Fibroblast of skin of right quadriceps (primary cell): ENCODE measurements around the gene HARS1.
"Not testable (repeated sequence)": the region's sequence is repeated elsewhere in the genome, so short reads cannot be mapped to it uniquely, and the experiment has no call there.

Experiments
- DNase-seq: peaks from one replicate; pipeline ENCODE4 v3.0.0-alpha.2; 2013

Gene HARS1, protein sequence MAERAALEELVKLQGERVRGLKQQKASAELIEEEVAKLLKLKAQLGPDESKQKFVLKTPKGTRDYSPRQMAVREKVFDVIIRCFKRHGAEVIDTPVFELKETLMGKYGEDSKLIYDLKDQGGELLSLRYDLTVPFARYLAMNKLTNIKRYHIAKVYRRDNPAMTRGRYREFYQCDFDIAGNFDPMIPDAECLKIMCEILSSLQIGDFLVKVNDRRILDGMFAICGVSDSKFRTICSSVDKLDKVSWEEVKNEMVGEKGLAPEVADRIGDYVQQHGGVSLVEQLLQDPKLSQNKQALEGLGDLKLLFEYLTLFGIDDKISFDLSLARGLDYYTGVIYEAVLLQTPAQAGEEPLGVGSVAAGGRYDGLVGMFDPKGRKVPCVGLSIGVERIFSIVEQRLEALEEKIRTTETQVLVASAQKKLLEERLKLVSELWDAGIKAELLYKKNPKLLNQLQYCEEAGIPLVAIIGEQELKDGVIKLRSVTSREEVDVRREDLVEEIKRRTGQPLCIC

DNA sequence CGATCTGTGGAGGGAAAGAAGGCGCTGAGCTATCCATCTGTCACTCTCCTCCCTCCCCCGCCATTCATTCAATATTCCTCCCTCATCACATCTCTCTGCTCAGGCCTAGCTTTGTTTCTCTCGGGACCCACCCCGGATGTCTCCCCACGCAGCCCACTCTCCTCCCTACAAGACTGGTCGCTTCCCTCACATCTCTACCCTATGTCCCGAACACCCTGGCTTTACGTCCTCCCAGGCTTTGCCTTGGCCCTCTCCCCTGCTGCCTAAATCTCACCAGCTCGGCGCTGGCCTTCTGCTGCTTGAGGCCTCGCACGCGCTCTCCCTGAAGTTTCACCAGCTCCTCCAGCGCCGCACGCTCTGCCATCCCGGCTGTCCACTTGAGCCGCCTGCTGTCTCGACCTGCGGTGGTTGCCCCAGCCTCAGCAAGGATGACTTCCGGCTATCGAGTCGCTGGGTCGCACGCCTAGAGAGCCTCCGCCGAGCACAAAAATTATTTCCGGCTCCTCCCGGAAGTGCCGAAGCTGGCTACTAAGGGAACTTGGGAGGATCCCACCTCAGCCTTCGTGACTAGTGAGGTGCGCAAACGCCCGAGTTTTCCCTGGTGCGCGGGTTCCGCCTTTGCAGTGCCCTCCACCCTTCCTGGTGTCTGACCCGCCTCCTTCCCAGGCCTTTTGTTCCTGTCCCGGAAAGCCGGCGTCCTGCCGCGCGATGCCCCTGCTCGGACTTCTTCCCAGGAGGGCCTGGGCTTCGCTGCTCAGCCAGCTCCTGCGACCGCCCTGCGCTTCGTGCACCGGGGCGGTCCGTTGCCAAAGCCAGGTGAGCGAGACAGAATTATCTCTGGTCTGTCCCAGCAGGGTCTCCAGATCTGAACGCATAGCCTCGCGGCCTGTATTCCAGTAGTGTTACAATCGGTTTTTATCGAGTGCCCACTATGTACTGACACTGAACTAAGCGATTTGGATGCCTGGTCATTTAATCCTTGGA lies at the start of gene HARS1, which contains the start of gene HARS2:
Gene HARS1, minus strand, starts transcription at position 430 of the 984 bp plus-strand sequence. Its CDS starts 66 bp downstream, at position 364.
Gene HARS2, plus strand, starts transcription at position 515 of the 984 bp plus-strand sequence. Its CDS starts 194 bp downstream, at position 709.
- DNase-seq, result peak; percentile 93

DNA sequence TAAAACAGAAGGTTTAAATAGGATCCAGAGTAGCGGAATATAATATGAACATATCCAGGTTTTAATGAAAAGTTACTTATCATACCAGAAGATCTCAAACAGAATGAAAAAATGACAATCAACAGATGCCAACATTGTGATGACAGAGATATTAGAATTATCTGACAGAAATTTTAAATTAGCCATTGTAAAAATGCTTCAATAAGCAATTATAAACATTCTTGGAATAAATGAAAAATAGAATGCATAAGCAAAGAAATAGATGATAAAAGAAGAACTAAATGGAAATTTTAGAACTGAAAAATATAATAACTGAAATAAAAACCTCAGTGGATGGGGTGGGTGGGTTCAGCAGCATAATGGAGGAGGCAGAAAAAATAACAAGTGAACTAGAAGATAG lies 46.3 kb upstream of the HARS1 start:
- DNase-seq, result no peak

DNA sequence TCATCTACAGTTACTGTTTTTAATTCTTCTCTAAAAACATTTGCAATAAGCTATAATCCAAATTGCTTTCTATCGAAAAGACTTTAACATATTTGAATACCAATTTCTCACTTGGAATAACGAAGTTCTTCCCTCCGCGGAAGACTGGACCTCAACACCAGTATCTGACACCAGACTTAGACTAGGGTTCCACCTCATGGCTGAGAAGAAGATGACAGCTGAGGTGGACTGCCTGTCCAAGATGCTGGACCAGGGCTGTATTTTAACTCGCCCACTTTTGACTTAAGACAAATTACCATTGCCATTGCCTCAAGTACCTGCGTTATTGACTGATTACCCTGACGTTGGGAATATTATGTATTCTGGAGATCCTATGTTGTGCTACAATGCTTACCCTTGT lies 43.2 kb upstream of the HARS1 start:
- no peak for DNase-seq

GRCh38 chr5:140733098-140733497 lies 41.9 kb upstream of the HARS1 start:
- no peak for DNase-seq

GRCh38 chr5:140725799-140726471 lies 34.8 kb upstream of the HARS1 start:
- peak; percentile 91 for DNase-seq

DNA sequence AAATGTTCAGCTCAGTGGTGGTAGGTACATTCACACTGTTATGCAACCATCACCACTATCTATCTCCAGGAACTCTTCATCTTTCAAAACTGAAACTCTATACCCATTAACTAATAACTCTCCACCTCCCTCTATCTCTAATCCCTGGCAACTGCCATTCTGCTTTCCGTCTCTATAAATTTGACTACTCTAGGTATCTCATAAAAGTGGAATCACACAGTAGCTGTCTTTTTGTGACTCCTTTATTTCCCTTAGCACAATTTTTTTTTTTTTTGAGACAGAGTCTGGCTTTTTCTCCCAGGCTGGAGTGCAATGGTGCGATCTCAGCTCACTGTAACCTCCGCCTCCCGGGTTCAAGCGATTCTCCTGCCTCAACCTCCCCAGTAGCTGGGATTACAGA lies 30.2 kb upstream of the HARS1 start:
- DNase-seq, result not testable (repeated sequence)

DNA sequence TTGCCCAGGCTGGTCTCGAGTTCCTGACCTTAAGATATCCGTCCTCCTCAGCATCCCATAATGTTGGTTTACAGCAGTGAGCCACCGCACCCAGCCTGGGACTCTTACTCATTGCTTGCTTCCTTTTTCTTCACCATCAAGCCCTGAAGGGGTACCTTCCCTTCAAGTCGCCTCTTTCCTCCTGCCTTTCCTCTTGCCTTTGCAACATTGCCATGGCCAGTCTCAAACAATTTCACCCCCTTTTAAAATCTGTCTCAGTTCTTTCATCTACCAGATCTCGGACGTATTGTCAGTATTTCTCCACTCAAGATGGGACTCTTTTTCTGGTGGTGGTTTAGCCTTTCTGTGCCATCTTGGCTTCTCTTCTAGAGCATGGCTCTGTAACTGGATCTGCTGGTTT lies 29.6 kb upstream of the HARS1 start:
- not testable (repeated sequence) for DNase-seq

GRCh38 chr5:140718266-140718592 lies 27.1 kb upstream of the HARS1 start:
- DNase-seq, result no peak

DNA sequence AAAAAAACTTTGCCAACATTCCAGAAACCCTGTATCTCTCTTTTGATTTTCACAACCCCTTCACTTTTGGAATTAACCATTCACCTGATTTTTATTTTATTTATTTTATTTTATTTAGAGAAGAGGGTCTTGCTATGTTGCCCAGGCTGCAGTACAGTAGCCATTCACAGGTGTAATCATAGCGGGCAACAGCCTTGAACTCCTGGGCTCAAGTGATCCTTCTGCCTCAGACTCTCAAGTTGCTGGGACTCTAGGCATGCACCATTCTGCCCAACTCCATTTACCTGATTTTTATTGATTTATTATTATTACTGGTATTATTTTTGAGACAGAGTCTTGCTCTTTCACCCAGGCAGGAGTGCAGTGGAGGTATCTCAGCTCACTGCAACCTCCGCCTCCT lies 25.1 kb upstream of the HARS1 start:
- DNase-seq, result not testable (repeated sequence)

DNA sequence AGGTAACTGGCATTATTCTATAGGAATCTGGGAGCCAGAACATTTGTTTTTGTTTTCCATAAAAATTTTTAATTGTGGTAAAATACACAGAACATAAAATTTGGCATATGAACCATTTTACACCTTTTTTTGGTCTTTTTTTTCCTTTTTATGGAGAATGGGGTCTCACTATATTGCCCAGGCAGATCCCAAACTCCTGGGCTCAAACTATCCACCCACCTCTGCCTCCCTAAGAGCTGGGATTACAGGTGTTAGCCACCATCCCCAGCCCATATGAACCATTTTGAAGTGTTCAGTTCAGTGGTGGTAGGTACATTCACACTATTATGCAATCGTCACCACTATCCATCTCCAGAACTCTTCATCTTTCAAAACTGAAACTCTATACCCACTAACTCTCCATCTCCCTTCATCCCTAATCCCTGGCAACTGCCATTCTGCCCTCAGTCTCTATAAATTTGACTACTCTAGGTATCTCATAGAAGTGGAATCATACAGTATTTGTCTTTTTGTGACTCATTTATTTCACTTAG lies 22.5 kb upstream of the HARS1 start:
- DNase-seq, result no peak

DNA sequence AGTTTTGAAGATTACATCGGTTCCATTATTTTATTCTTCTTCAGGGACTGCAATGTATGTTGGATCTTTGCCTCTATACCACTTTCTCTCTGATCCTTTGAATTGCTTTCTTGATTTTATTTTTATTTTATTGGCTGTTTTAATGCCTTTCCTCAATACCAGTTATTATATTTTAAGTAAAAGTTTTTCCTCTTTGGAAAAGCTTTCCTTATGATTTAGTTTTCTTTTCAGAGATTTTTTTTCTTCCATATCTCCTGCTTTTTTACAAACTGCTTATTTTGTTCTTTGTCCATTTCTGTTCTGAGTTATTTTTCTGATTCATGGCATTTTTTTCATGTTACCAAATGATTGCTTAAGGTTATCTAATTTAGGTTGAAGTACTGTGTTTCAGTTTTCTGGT lies 20.6 kb upstream of the HARS1 start:
- DNase-seq, result no peak

- peak; percentile 98 for DNase-seq
These were observed 19.9 kb upstream of the HARS1 start for GRCh38 chr5:140710899-140711552.

DNA sequence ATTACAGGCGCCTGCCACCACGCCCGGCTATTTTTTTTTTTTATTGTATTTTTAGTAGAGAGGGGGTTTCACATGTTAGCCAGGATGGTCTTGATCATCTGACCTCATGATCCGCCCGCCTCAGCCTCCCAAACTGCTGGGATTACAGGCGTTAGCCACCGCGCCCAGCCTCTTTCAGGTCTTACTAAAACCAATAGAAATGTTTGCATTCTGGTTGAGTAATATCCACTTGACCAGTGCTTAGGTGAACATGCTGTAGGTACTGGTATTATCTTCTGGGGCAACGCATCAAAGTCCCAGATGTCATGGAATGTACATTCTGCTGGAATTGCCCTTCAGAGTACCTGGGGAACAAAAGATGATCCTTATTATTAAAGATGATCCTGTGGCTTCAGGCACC lies 17.6 kb upstream of the HARS1 start:
- not testable (repeated sequence) for DNase-seq

DNA sequence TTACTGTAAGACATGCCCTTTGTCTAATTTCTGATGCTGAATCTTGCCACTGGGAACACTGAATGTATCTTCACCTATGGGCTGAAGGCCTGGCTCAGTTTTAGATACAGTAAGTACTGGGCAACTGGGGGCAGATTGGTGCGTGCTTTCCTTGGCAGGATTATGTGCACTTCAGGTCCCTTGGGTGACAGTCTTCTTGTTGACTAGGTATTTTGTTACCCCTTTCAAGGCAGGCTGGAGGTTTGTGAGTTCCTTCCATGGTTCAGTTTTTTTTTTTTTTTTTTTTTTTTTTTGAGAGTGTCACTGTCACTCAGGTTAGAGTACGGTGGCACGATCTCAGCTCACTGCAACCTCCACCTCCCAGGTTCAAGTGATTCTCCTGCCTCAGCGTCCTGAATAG lies 16.6 kb upstream of the HARS1 start:
- no peak for DNase-seq

GRCh38 chr5:140700177-140701144 lies 9.3 kb upstream of the HARS1 start, which contains the start of gene ZMAT2:
TSS of gene ZMAT2 (plus strand) at chr5:140700447. CDS start at chr5:140700461, 14 bp downstream.
- peak; percentile 97 for DNase-seq

DNA sequence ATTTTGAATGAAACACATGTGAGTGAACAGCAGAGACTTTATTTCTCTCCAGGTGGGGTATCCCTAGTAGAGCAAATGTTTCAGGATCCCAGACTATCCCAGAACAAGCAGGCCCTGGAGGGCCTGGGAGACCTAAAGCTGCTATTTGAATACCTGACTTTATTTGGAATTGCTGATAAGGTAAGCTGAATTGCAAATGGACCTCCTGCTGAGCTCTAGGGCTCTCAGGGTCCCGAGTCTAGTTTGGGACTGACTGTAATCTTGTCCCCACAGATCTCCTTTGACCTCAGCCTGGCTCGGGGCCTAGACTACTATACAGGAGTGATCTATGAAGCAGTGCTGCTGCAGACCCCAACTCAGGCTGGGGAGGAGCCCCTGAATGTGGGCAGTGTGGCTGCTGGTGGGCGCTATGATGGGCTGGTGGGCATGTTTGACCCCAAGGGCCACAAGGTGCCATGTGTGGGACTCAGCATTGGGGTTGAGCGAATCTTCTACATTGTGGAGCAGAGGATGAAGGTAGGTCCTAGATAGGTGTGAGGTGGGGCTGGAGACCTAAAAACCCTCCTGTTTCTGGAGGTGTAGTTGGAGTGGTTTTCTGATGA lies 5.8 kb upstream of the HARS1 start:
- no peak for DNase-seq

- no peak for DNase-seq
These were observed 3.1 kb upstream of the HARS1 start for GRCh38 chr5:140694276-140694675.

DNA sequence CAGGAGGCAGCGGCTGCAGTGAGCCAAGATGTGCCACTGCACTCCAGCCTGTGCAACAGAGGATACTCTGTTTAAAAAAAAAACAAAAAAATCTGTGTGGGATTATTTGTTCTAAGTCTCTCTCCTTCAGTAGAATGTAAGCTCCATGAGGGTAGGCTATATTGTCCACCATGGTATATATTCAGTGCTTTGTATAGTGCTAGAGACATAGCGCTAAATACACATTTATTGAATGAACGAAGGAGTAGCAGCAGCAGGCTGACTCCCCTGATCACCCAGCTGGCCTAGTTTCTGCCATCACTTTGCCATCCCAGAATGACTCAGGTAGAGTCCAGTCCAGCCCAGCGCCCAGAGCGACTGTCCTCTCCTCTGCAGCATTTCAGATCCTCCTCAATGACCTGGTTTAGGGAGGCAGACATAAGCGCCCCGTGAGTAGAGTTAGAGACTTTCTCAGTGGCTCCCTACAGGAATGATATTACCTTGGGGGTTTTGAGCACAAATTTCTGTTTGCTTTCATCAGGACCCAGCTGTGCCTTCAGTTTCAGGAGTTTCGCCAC lies 716 bp downstream of the HARS1 start:
- no peak for DNase-seq

DNA sequence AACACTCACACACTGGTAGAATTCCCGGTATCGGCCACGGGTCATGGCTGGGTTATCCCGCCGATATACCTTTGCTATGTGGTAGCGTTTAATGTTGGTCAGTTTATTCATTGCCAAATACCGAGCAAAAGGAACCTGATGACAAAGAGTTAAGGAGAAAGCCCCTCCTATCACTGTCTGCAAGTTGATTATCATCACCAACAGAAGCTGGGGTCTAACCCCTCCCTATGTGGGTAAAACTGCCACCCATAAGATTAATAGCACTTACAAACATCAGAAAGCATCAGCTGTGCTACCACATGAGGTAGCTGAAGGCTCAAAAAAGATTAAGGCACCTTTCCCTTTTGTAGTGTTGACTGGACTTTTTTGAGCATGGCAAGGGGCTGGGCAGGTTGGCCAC lies 12.2 kb downstream of the HARS1 start:
- no peak for DNase-seq

DNA sequence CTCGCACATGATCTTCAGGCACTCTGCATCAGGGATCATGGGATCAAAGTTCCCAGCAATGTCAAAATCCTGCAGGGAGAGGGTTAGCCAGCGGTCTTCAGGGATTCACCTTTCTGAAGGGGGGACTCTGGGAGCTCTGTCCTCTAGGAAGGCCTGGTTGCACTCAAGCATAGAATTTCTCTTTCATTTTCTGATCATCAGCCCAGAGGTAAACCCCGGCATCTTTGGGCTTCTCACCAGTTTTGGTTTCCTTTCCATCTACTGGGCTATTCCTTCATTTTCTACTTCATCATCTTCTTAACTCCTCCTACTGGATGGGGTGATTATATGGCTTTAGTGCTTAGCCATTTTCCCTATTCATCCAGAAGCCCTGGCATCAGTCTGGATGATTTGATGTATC lies 13.2 kb downstream of the HARS1 start:
- no peak for DNase-seq
